H1 (cell line): Measurements from ENCODE around the gene C1QTNF1.

ENCODE experiments used
- BRCA1 ChIP-seq: IDR thresholded peaks from 2 replicates; pipeline ENCODE4 v1.6.1; 2012; ENCODE audit warnings: low read depth, low read length, improper control_type of control experiment
- CREB1 ChIP-seq: IDR thresholded peaks from 2 replicates; pipeline ENCODE4 v1.6.1; 2012; ENCODE audit warnings: inconsistent platforms
- CTCF ChIP-seq, 3 experiments: IDR thresholded peaks; 1 replicate in 2 of 3; 2 replicates in 1 of 3; pipeline versions ENCODE4 v1.5.1 to v1.6.1; 2011; ENCODE audit warnings: low read length in 3 of 3, mild to moderate bottlenecking in 3 of 3, inconsistent platforms in 2 of 3, low read depth in 1 of 3, moderate library complexity in 1 of 3; ENCODE audit not compliant: insufficient read depth in 1 of 3; ENCODE audit errors: control extremely low read depth in 1 of 3
- EP300 ChIP-seq, 2 experiments: IDR thresholded peaks; 1 replicate in 1 of 2; 2 replicates in 1 of 2; pipeline ENCODE4 v1.6.1; 2011 to 2012; ENCODE audit warnings: low read depth in 2 of 2, low read length in 2 of 2, mild to moderate bottlenecking in 2 of 2, borderline replicate concordance in 1 of 2, inconsistent platforms in 1 of 2, moderate library complexity in 1 of 2
- EZH2 ChIP-seq: fragments of 200-600 bp; sonication (generic); IDR thresholded peaks from 2 replicates; pipeline ENCODE4 v1.7.1; 2012; ENCODE audit warnings: low read depth, mild to moderate bottlenecking, moderate library complexity, low read length, inconsistent platforms; ENCODE audit not compliant: severe bottlenecking
- POLR2AphosphoS5 ChIP-seq: IDR thresholded peaks from 2 replicates; pipeline ENCODE4 v1.6.1; 2011; ENCODE audit warnings: low read depth, low read length
- RAD21 ChIP-seq, 2 experiments: IDR thresholded peaks in 1 of 2; conservative IDR thresholded peaks in 1 of 2; 2 replicates each; pipeline ENCODE4 v1.6.1; 2011; ENCODE audit warnings: low read depth in 2 of 2, low read length in 2 of 2, improper control_type of control experiment in 1 of 2, inconsistent platforms in 1 of 2, mild to moderate bottlenecking in 1 of 2, moderate library complexity in 1 of 2
- RNF2 ChIP-seq: fragments of 200-900, 300-1000 bp; sonication (generic); IDR thresholded peaks from 2 replicates; pipeline ENCODE4 v1.7.1; 2016; ENCODE audit warnings: borderline replicate concordance, low read depth, mild to moderate bottlenecking, antibody characterized with exemption, low read length; ENCODE audit not compliant: poor library complexity, severe bottlenecking; ENCODE audit errors: missing control alignments
- SAP30 ChIP-seq: fragments of 300-600 bp; sonication (generic); IDR thresholded peaks from 2 replicates; pipeline ENCODE4 v1.7.1; 2012; ENCODE audit warnings: low read length, moderate library complexity, mild to moderate bottlenecking, inconsistent platforms; ENCODE audit not compliant: insufficient read depth, insufficient replicate concordance
- SP1 ChIP-seq: IDR thresholded peaks from 2 replicates; pipeline ENCODE4 v1.6.1; 2011; ENCODE audit warnings: low read depth, low read length
- SUZ12 ChIP-seq: fragments of 200-600 bp; sonication (generic); IDR thresholded peaks from 2 replicates; pipeline ENCODE4 v1.6.1; 2012; ENCODE audit warnings: mild to moderate bottlenecking, inconsistent platforms, low read length, moderate library complexity, mixed read lengths
- TF ChIP-seq, protein P1 (sequence below): IDR thresholded peaks from 2 replicates; pipeline ENCODE4 v1.6.1; 2012; ENCODE audit warnings: inconsistent platforms
- TF ChIP-seq, protein P2 (sequence below): IDR thresholded peaks from 2 replicates; pipeline ENCODE4 v1.6.1; 2012; ENCODE audit warnings: inconsistent platforms

- TF ChIP-seq CTCF (IDR thresholded peaks at IDR 0.05; ENCODE audit: control extremely low read depth in 1 of 3, insufficient read depth in 1 of 3, low read depth in 1 of 3, low read length in 3 of 3) (no peak), EP300 (IDR thresholded peaks at IDR 0.05; ENCODE audit: borderline replicate concordance in 1 of 2, low read depth in 2 of 2, low read length in 2 of 2) (no peak), EZH2 (no peak), SAP30 (no peak), RAD21 (IDR thresholded peaks at IDR 0.05 in 1 of 2, conservative IDR thresholded peaks at IDR 0.05 in 1 of 2; ENCODE audit: low read depth in 2 of 2, low read length in 2 of 2) (no peak), SUZ12 (no peak), BRCA1 (no peak), SP1 (no peak), POLR2AphosphoS5 (no peak), RNF2 (no peak), CREB1 (no peak)
- TF ChIP-seq, protein P1, sequence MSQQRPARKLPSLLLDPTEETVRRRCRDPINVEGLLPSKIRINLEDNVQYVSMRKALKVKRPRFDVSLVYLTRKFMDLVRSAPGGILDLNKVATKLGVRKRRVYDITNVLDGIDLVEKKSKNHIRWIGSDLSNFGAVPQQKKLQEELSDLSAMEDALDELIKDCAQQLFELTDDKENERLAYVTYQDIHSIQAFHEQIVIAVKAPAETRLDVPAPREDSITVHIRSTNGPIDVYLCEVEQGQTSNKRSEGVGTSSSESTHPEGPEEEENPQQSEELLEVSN: no peak
- TF ChIP-seq, protein P2, sequence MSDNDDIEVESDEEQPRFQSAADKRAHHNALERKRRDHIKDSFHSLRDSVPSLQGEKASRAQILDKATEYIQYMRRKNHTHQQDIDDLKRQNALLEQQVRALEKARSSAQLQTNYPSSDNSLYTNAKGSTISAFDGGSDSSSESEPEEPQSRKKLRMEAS: no peak
These were observed 59.4 kb downstream of the C1QTNF1 start for GRCh38 chr17:79083191-79083971.
